ENCODE data around the gene TRMT2A. TPM values are rescaled to one million over a fixed set of nuclear protein-coding genes. Genes with fewer than 3 reads are reported as not detected.
A peak's percentile ranks its signal among the peaks of the same experiment; 100 is the strongest.

Gene TRMT2A
- total RNA-seq (100 to 1,000 TPM in 3 of 5 donors, 10 to 100 TPM in 2; 87.6 to 136 (median 123) TPM), total RNA-seq (43.2 to 129 (median 78.7) reads per million in 29 experiments)
- 61.6 TPM for total RNA-seq (2013)

- H3K4me1 Mint-ChIP-seq = peaks cover 24 to 52% (median 40%) of the 10 kb centered on the region in 3 donors
Observed at GRCh38 chr22:20116951-20117632, at the start of gene TRMT2A. TRMT2A (minus strand) TSS chr22:20117226; CDS start chr22:20116906, 320 bp downstream.

GRCh38 chr22:20166703-20167102 lies 49.7 kb upstream of the TRMT2A start:
- Histone ChIP-seq H3K27ac (ENCODE audit: low read length) (no peak overlapping the region), H3K9me3 (no peaks in the 10 kb centered on the region), H3K36me3 (ENCODE audit: control insufficient read depth in 2 of 2, extremely low read depth in 1 of 2, insufficient read depth in 1 of 2, low read length in 1 of 2) (no peaks in the 10 kb centered on the region), H3K4me3 (ENCODE audit: control insufficient read depth in 1 of 2, extremely low read depth in 1 of 2, low read length in 1 of 2) (no peak overlapping the region), H3K27me3 (replicated peaks in 1 of 2; ENCODE audit: control insufficient read depth in 2 of 2, extremely low read depth in 1 of 2, insufficient read depth in 2 of 2, low read length in 1 of 2) (peaks cover 0 to 17% of the 10 kb centered on the region in 2 experiments), H3K4me1 (ENCODE audit: control insufficient read depth in 1 of 2, extremely low read depth in 1 of 2, insufficient read depth in 2 of 2, low read length in 2 of 2) (no peaks in the 10 kb centered on the region)
- ATAC-seq (replicated peaks in 1 of 4) (no peak), DNase-seq (no peak)
- H3K36me3 Mint-ChIP-seq = no peaks in the 10 kb centered on the region
- no peak overlapping the region for H3K27ac Mint-ChIP-seq
- H3K9me3 Mint-ChIP-seq = no peaks in the 10 kb centered on the region
- whole genome bisulfite sequencing (ENCODE audit: insufficient coverage) = 73% methylated on average over 7 of the region's 9 CpGs
- H3K27me3 Mint-ChIP-seq = no peaks in the 10 kb centered on the region
- POLR2A ChIA-PET = no interaction called here
- no peaks in the 10 kb centered on the region for H3K4me1 Mint-ChIP-seq
- no peak overlapping the region for H3K4me3 Mint-ChIP-seq
- CTCF ChIA-PET = no interaction called here

More at GRCh38 chr22:20116951-20117632, at the start of gene TRMT2A:
- CTCF ChIA-PET = interaction anchor here in 1 of 2 donors (0.6 to 1.4 kb wide), 2 partner anchors 12 to 36 kb away, joined by 5 read pairs; no protein-coding TSS in a partner anchor
- DNase-seq (peak; percentile 90 to 99 (median 94)), ATAC-seq (replicated peaks in 1 of 4) (peak; percentile 82 to 87 (median 84))
- POLR2A ChIA-PET = interaction anchor here in 1 of 2 donors (0.7 kb wide), 2 partner anchors 21 to 276 kb away, joined by 8 to 10 read pairs; no protein-coding TSS in a partner anchor
- Mint-ChIP-seq H3K4me3 (peak within 1 kb of the TSS; percentile 77 to 89 (median 85)), H3K9me3 (no peaks in the 10 kb centered on the region), H3K27ac (peak within 1 kb of the TSS; percentile 89 to 92), H3K36me3 (peaks cover 12% of the 10 kb centered on the region), H3K27me3 (no peaks in the 10 kb centered on the region)
- no peaks in the 10 kb centered on the region for H3K27me3 ChIP-seq (replicated peaks in 1 of 2; ENCODE audit: control insufficient read depth in 2 of 2, extremely low read depth in 1 of 2, insufficient read depth in 2 of 2, low read length in 1 of 2)
- peak within 1 kb of the TSS; percentile 79 to 86 for H3K4me3 ChIP-seq (ENCODE audit: control insufficient read depth in 1 of 2, extremely low read depth in 1 of 2, low read length in 1 of 2)
- H3K27ac ChIP-seq (ENCODE audit: low read length) = peak within 1 kb of the TSS; percentile 73
- H3K4me1 ChIP-seq (ENCODE audit: control insufficient read depth in 1 of 2, extremely low read depth in 1 of 2, insufficient read depth in 2 of 2, low read length in 2 of 2) = peaks cover 17 to 86% of the 10 kb centered on the region in 2 experiments
- H3K36me3 ChIP-seq (ENCODE audit: control insufficient read depth in 2 of 2, extremely low read depth in 1 of 2, insufficient read depth in 1 of 2, low read length in 1 of 2) = peaks cover 2 to 64% of the 10 kb centered on the region in 2 donors
- H3K9me3 ChIP-seq = no peaks in the 10 kb centered on the region
- whole genome bisulfite sequencing (ENCODE audit: insufficient coverage) = under 1% methylated on average over 82 of the region's 88 CpGs

- no peaks in the 10 kb centered on the region for H3K4me1 ChIP-seq (ENCODE audit: control insufficient read depth in 1 of 2, extremely low read depth in 1 of 2, insufficient read depth in 2 of 2, low read length in 2 of 2)
- ChIA-PET POLR2A (no interaction called here), CTCF (no interaction called here)
- H3K27ac Mint-ChIP-seq = no peak overlapping the region
- H3K27ac ChIP-seq (ENCODE audit: low read length) = no peak overlapping the region
- WGBS (ENCODE audit: insufficient coverage) = no CpG with 5 or more reads among the region's 7 CpGs
- no peak overlapping the region for H3K4me3 ChIP-seq (ENCODE audit: control insufficient read depth in 1 of 2, extremely low read depth in 1 of 2, low read length in 1 of 2)
- H3K36me3 Mint-ChIP-seq = no peaks in the 10 kb centered on the region
- H3K36me3 ChIP-seq (ENCODE audit: control insufficient read depth in 2 of 2, extremely low read depth in 1 of 2, insufficient read depth in 1 of 2, low read length in 1 of 2) = no peaks in the 10 kb centered on the region
- H3K4me3 Mint-ChIP-seq = no peak overlapping the region
- no peaks in the 10 kb centered on the region for H3K9me3 Mint-ChIP-seq
- DNase-seq (no peak), ATAC-seq (replicated peaks in 1 of 4) (no peak)
- peaks cover 0 to 17% of the 10 kb centered on the region in 2 experiments for H3K27me3 ChIP-seq (replicated peaks in 1 of 2; ENCODE audit: control insufficient read depth in 2 of 2, extremely low read depth in 1 of 2, insufficient read depth in 2 of 2, low read length in 1 of 2)
- no peaks in the 10 kb centered on the region for H3K9me3 ChIP-seq
- no peaks in the 10 kb centered on the region for H3K27me3 Mint-ChIP-seq
- no peaks in the 10 kb centered on the region for H3K4me1 Mint-ChIP-seq
Observed at GRCh38 chr22:20165913-20166312, 48.9 kb upstream of the TRMT2A start.

GRCh38 chr22:20165421-20165820 lies 48.4 kb upstream of the TRMT2A start:
- no peaks in the 10 kb centered on the region for H3K36me3 Mint-ChIP-seq
- 93% methylated on average over 8 of the region's 12 CpGs for WGBS (ENCODE audit: insufficient coverage)
- no peaks in the 10 kb centered on the region for H3K4me1 ChIP-seq (ENCODE audit: control insufficient read depth in 1 of 2, extremely low read depth in 1 of 2, insufficient read depth in 2 of 2, low read length in 2 of 2)
- H3K27ac ChIP-seq (ENCODE audit: low read length) = no peak overlapping the region
- no peak overlapping the region for H3K4me3 Mint-ChIP-seq
- ATAC-seq (replicated peaks in 1 of 4) = no peak
- H3K27me3 Mint-ChIP-seq = no peaks in the 10 kb centered on the region
- no peak overlapping the region for H3K4me3 ChIP-seq (ENCODE audit: control insufficient read depth in 1 of 2, extremely low read depth in 1 of 2, low read length in 1 of 2)
- ChIA-PET CTCF (no interaction called here), POLR2A (no interaction called here)
- no peaks in the 10 kb centered on the region for H3K36me3 ChIP-seq (ENCODE audit: control insufficient read depth in 2 of 2, extremely low read depth in 1 of 2, insufficient read depth in 1 of 2, low read length in 1 of 2)
- no peaks in the 10 kb centered on the region for H3K4me1 Mint-ChIP-seq
- H3K9me3 ChIP-seq = no peaks in the 10 kb centered on the region
- no peaks in the 10 kb centered on the region for H3K9me3 Mint-ChIP-seq
- H3K27me3 ChIP-seq (replicated peaks in 1 of 2; ENCODE audit: control insufficient read depth in 2 of 2, extremely low read depth in 1 of 2, insufficient read depth in 2 of 2, low read length in 1 of 2) = peaks cover 0 to 15% of the 10 kb centered on the region in 2 experiments
- H3K27ac Mint-ChIP-seq = no peak overlapping the region
- DNase-seq = no peak

- WGBS (ENCODE audit: insufficient coverage) = 84% methylated on average over 7 of the region's 11 CpGs
- no peak overlapping the region for H3K27ac ChIP-seq (ENCODE audit: low read length)
- Mint-ChIP-seq H3K4me3 (no peak overlapping the region), H3K27me3 (no peaks in the 10 kb centered on the region), H3K27ac (no peak overlapping the region), H3K4me1 (no peaks in the 10 kb centered on the region), H3K9me3 (no peaks in the 10 kb centered on the region), H3K36me3 (no peaks in the 10 kb centered on the region)
- no peak for ATAC-seq (replicated peaks in 1 of 4)
- ChIA-PET POLR2A (no interaction called here), CTCF (no interaction called here)
- H3K9me3 ChIP-seq = no peaks in the 10 kb centered on the region
- no peak overlapping the region for H3K4me3 ChIP-seq (ENCODE audit: control insufficient read depth in 1 of 2, extremely low read depth in 1 of 2, low read length in 1 of 2)
- no peaks in the 10 kb centered on the region for H3K36me3 ChIP-seq (ENCODE audit: control insufficient read depth in 2 of 2, extremely low read depth in 1 of 2, insufficient read depth in 1 of 2, low read length in 1 of 2)
- no peak for DNase-seq
- H3K27me3 ChIP-seq (replicated peaks in 1 of 2; ENCODE audit: control insufficient read depth in 2 of 2, extremely low read depth in 1 of 2, insufficient read depth in 2 of 2, low read length in 1 of 2) = peaks cover 0 to 11% of the 10 kb centered on the region in 2 experiments
- H3K4me1 ChIP-seq (ENCODE audit: control insufficient read depth in 1 of 2, extremely low read depth in 1 of 2, insufficient read depth in 2 of 2, low read length in 2 of 2) = no peaks in the 10 kb centered on the region
Observed at GRCh38 chr22:20164863-20165262, 47.8 kb upstream of the TRMT2A start.

GRCh38 chr22:20160041-20160440 lies 43.0 kb upstream of the TRMT2A start:
- no peaks in the 10 kb centered on the region for H3K9me3 Mint-ChIP-seq
- POLR2A ChIA-PET = no interaction called here
- DNase-seq (no peak), ATAC-seq (replicated peaks in 1 of 4) (no peak)
- Histone ChIP-seq H3K9me3 (no peaks in the 10 kb centered on the region), H3K27me3 (replicated peaks in 1 of 2; ENCODE audit: control insufficient read depth in 2 of 2, extremely low read depth in 1 of 2, insufficient read depth in 2 of 2, low read length in 1 of 2) (peaks cover 0 to 44% of the 10 kb centered on the region in 2 experiments), H3K36me3 (ENCODE audit: control insufficient read depth in 2 of 2, extremely low read depth in 1 of 2, insufficient read depth in 1 of 2, low read length in 1 of 2) (no peaks in the 10 kb centered on the region), H3K4me1 (ENCODE audit: control insufficient read depth in 1 of 2, extremely low read depth in 1 of 2, insufficient read depth in 2 of 2, low read length in 2 of 2) (peaks cover 0 to 16% of the 10 kb centered on the region in 2 experiments), H3K27ac (ENCODE audit: low read length) (no peak overlapping the region), H3K4me3 (ENCODE audit: control insufficient read depth in 1 of 2, extremely low read depth in 1 of 2, low read length in 1 of 2) (no peak overlapping the region)
- peaks cover 0 to 5% of the 10 kb centered on the region in 2 donors for H3K27me3 Mint-ChIP-seq
- H3K4me1 Mint-ChIP-seq = peaks cover 0 to 3% (median 2%) of the 10 kb centered on the region in 3 donors
- H3K27ac Mint-ChIP-seq = no peak overlapping the region
- no peak overlapping the region for H3K4me3 Mint-ChIP-seq
- no peaks in the 10 kb centered on the region for H3K36me3 Mint-ChIP-seq
- 78% methylated on average over 4 of the region's 10 CpGs for WGBS (ENCODE audit: insufficient coverage)
- CTCF ChIA-PET = no interaction called here
